AG09319 (cell line): ENCODE data around the gene MEGF9.

ENCODE experiments used
- DNase-seq: peaks from one replicate; pipeline ENCODE4 v3.0.0-alpha.2; 2010; ENCODE audit warnings: low read depth; ENCODE audit errors: extremely low read depth
- TF ChIP-seq, protein P1 (sequence below): IDR thresholded peaks from 2 replicates; pipeline ENCODE4 v1.5.1; 2011; ENCODE audit warnings: low read depth, mild to moderate bottlenecking, inconsistent platforms, low read length, moderate library complexity

MEGF9 gene

DNA sequence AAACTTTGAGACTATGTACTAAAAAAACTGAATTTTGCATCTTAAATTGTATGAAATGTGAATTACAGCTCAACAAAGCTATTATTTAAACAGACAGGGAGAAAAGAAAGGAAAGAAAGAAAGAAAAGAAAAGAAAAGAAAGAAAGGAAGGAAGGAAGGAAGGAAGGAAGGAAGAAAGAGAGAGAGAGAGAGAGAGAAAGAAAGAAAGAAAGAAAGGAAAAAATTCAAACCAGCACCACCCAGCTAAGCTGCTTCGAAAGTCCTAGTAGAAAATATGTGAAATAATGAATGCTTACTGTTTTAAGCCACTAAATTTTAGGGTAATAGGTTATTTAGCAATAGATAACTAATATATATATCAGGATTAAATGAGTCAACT lies 102.6 kb downstream of the MEGF9 start:
- TF ChIP-seq, protein P1, sequence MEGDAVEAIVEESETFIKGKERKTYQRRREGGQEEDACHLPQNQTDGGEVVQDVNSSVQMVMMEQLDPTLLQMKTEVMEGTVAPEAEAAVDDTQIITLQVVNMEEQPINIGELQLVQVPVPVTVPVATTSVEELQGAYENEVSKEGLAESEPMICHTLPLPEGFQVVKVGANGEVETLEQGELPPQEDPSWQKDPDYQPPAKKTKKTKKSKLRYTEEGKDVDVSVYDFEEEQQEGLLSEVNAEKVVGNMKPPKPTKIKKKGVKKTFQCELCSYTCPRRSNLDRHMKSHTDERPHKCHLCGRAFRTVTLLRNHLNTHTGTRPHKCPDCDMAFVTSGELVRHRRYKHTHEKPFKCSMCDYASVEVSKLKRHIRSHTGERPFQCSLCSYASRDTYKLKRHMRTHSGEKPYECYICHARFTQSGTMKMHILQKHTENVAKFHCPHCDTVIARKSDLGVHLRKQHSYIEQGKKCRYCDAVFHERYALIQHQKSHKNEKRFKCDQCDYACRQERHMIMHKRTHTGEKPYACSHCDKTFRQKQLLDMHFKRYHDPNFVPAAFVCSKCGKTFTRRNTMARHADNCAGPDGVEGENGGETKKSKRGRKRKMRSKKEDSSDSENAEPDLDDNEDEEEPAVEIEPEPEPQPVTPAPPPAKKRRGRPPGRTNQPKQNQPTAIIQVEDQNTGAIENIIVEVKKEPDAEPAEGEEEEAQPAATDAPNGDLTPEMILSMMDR = no peak
- DNase-seq = no peak

DNA sequence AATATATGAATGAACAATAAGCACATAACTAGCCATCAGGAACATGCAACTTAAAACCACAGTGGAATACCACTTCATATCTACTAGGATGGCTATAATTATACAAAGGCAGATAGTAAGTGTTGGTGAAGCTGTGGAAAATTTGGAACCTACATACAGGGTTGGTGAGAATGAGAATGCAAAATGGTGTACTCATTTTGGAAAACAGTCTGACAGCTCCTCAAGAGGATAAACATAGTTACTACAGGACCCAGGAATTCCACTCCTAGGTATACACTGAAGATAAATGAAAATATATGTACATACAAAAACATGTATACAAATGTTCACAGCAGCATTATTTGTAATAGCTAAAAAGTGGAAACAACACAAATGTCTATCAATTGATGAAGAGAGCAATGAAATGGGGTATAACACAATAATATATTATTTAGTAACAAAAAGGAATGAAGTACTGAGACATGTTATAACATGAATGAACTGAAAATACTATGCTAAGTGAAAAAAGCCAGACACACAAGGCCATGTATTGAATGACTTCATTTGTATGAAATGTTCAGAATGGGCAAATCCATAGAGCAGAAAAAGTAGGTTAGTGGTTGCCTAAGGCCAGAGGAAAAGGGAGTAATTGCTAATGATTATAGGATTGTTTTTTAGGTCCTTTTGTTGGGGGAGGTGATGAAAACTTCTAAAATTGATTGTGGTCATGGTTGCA lies 103.1 kb downstream of the MEGF9 start:
- no peak for DNase-seq
- TF ChIP-seq, protein P1 = no peak

DNA sequence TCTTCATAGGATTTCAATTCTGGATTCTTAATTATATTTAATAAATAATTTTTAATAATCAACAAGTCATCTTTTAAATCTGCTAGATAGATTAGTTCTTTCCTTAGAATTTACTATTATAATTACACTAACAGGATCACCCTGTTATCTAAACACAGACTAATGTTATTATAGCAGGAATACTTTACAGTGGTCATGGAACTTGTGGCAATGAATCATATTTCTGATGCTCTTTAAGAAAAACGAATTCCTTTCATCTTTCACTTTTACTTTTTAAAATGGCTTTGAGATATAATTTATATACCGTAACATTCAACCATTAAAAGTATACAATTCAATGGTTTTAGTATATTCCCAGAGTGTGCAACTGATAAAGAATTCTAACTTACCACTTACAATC lies 104.6 kb downstream of the MEGF9 start:
- no peak for DNase-seq

DNA sequence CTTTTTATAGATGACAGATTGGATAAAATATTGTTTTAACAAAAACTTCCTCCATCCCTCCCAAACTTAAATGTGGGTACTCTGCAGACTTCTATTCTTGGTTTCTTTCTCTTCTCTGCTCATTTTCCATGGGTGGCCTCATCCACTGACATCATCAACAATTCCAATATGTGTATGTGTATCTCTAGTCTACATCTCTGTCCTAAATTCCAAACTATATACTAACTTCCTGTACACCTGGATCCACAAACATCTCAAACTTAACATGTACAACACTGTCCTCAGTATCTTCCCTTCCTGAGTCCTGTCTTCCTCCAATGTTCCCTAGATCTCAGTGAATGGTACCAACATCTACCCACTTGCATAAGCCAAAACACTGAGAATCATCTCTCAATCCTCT lies 105.8 kb downstream of the MEGF9 start:
- TF ChIP-seq, protein P1 = no peak
- no peak for DNase-seq

More for the DNA sequence above, 104.6 kb downstream of the MEGF9 start:
- TF ChIP-seq, protein P1 = no peak

DNA sequence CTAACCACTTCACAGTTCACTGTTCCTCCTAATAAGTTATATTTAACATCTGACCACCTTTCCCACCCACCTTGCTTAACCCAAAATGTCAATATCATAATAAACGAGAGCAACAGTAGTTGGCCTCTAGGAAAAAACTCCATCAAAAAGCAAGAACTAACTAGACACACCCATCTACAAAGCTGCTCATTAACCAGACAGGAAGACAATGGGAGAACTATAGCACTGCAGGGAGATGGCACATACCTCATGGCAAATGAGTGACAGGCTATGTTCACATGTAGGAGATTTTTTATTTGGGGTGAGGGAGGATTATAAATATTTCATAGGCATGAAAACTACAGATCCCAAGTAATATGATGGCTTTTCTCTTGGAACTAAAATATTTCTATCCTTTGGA lies 110.7 kb downstream of the MEGF9 start:
- no peak for DNase-seq
- TF ChIP-seq, protein P1 = no peak

DNA sequence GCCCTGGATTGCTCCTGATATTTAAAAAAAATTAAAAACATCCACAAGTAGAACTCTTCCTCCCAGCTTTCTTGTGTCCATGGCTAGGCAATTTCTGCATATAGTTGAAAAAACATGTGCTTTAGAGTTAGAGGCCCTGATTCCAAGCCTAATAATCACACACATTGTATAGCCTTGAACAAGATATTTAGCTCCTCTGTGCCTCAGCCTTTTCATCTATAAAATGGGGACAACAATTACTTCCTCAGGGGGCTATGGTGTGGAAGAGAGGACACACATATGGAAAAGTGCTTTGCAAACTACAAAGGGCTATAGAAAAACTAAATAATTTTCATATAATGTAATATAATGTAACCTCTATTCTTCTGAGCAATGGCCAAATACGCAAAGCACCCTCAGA lies 111.3 kb downstream of the MEGF9 start:
- TF ChIP-seq, protein P1 = no peak
- no peak for DNase-seq

DNA sequence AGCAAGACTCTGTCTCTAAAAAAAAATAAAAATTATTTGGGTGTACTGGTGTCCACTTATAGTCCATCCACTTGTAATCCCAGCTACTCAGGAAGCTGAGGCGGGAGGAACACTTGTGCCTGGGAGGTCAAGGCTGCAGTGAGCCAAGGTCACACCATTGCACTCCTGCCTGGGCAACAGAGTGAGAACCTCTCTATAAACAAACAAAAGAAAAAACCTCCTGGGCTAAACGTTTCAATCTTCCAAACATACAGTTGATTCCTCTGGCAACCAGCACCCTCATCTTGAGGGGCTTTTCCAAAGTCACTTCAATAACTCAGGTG lies 120.4 kb downstream of the MEGF9 start:
- DNase-seq = no peak
- TF ChIP-seq, protein P1 = no peak
